GM19452 (cell line): ENCODE measurements around the gene CRIP1.

Experiments
- ATAC-seq: cut with Tn5 transposase; IDR thresholded peaks from one replicate; pipeline ENCODE4 v1.9.1; 2021; ENCODE audit not compliant: unreplicated experiment

The CRIP1 gene

DNA sequence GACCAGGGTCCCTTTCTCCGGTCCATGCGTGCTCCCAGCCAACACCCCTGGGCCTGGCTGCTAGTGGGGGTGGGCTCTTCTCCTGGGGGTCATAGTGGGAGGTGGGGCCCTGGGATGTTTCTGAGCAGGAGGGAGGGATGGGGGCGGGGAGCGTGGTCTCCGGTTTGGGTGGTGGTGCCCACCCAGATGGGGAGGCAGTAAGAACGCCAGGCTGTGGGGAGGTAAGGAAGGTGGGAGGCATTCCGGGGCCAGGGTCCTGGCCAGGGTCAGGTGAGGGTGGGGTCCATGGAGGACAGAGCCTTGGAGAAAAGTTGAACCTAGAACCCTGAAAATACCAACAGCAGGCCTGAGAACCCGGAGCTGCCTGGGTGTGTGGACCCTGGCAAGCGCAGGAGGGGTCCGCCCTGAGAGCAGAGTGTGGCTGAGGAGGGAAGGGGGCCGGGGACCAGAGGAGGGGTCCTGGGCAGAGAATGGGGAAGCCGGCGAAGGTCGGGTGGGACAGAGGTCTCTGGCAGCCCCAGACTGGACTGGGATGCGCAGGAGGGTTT lies 6.4 kb upstream of the CRIP1 start:
- no peak for ATAC-seq

DNA sequence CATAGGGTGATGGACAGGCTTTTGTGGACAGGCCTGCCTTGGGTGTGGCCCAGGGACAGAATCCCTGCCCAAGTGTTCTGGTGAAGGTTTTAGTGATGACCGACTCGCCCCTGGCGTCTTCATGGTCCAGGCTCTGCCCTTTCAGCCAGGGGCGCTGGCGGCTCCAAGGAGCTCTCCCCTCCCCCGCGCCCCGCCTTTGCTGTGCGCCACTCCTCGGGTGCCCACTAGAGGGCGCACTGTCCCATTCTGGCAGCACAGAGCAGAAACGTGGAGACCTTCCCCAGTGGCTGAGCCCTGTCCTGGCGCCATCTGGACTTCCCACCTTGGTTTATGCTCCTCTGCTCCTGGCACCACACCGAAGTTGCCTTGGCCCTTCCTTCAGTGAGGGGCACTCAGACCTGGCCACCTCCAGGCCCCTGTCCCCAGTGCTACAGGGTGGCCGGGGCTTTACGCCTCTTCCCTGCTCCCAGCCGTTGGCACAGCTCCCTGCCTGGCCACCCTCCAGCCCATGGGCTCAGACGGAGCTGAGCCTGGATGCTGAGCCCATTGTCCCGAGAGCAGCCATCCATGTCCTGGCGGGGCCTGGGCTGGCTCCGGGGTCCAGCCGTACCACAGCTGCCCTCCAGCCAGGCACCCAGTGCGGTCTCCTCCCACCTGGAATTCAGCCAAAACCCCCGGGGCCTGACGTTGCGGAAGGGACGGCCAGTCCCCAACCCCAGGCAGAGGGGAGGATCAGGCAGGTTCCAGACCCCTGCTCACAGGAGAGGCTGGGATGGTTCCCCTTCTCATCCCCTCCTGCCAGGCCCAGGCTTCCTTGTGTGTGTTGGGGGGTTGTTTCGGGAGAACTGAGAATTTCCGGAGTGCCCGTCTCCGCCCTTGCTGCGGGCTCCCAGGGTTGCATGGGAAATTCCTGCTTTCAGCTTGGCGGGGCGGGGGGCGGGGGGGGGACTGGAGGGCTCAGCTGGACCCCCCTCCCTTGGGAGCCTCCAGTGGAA lies 5.6 kb upstream of the CRIP1 start:
- ATAC-seq: peak; percentile 66

DNA sequence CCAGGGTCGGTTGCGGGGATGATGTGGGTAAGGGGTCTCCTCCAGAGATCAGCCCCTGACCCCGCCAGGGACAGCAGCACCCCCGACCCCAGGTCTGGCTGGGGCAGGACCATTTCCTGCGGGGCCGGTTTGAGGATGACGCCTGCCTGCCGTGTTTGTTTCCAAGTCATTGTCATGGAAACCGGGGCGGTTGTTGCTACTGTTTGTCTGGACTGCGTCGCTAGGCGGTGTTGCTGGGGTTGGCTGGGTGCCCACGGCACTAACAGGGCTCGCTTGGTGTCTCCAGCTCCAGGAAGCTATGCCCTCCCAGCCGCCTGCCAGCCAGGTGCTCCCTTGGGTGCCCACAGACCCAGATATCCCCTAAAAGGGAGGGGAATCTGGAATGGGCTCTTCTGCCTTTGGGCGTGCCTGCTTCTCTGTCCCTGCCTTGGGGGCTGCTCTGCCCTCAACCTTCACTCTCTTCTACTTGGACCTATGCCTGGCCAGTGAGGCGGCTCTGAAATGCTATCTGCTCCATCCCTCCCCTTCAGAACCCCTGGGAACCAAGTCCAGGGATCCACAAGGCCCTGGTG lies 4.7 kb upstream of the CRIP1 start:
- peak; percentile 54 for ATAC-seq

DNA sequence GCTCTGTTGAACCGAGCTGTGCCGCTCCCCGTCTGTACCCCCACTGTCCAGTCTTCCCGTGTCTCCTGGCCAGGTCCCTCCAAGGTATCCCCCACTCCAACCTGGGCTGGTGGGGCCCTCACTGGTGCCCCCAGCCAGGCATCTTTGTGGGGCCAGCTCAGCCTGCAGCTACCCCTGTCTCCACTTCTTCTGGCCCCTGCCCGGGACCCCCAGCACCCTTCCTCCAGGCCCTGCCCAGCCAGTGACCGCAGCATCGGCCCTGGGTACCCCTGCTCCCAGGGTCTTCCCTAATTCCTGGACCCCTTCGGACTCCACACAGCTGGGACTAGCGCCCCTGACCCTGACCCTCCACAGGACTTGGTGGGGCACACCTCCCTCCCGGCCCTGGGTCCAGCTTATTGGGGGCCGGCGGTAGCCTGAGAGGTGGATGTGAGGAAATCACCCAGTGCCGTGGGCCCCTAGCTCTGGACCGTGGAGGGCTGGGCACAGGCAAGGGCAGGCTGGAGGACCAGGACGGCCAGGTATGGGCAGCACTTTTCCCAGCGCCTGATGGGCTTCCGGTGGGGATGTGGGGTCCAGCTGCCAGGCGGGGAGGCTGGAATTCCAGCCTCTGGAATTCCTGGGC lies 4.1 kb upstream of the CRIP1 start:
- ATAC-seq: no peak

DNA sequence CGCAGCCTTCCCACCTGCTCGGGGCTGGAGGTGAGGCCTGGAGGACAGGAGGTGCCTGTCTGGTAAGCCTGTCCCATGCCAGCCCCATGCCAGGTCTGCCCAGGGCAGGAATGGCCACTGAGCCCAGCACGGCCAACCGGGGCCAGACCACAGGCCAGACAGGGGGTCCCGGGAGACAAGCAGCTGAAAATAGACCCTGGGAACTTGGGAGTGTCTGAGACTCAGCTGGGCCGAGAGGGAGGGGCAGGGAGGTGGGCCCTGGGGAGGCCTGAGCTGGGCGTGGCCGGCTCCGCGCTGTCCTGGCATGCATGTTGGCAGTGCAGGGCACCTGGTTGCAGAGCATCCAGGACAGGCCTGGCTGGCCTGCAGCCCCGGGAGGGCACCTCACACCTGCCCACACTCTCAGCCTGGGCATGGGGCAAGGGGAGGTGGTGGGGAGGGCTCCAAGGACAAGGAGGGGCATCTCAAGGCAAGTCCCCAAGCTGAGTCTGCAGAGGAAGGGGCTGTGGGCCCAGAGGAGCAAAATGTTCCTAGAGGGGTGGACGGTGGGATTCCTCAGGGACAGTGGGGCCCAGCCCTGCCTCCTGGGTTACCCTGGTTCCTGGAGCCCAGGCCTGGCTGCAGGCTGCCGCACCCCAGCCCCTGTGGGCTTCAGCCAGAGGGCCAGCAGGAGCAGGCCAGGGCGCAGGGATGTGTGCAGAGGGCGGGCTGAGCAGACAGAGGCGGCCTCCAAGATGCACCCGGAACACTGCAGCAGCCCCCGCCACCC lies 3.2 kb upstream of the CRIP1 start:
- ATAC-seq: no peak

DNA sequence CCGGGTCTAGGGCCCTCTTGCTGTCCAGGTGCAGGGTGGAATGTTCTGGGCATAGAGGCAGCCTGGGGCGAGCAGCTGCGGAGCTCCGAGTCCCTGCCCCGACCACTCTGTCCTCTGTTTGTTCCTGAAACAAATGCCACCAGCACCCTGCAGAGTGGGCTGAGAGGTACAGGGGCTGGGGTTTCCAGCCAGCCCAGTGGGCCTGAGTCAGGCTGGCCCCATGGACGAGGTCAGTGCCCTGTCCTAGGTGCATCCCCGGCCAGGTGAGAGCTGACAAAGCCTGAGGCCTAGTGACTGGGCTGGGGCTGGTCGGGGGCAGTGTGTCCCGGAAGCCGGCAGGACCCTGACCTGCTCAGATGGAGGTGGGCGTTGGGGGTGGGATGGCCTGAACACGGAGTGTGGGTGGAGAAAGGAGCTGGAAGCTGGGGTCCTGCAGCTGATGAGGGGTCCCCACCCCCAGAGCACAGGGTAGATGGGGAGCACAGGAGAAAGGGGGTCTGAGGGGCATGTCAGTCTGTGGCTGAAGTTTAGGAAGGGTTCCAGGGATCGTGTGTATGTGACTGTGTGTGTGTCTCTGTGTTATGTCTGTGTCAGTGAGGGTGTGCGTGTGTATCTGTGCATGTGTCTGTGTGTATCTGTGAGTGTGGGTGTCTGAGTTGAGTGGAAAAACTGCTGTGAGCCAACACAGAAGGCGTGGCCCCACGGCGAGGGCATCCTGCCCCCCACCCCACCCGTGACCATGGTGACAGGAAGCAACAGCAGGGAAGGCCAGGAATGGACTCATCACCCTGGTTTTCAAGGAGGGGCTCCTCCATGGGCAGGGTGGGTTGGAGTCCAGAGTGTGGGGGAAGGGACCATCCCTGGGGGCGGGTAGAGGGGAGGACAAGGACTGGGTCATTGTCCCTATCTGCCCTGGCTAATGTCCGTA lies 2.4 kb upstream of the CRIP1 start:
- no peak for ATAC-seq

DNA sequence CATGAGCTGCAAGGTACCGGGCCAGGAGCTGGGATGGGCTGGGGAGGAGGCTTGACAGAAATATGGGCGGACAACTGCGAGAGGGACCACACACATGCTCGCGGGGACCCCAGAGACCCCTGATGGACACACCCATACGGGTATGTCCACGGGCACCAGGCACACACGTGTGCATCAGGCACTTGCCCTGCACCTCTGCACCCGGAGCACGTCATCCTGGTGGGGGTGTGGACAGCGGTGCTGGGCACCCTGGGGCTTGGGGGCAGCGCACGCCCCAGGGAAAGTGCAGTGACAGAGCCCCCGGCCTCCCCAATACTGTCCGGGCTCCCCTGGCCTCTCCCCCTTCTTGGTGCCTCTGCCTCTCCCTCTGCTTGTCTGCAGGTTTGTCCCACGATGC lies 1.7 kb upstream of the CRIP1 start:
- no peak for ATAC-seq

DNA sequence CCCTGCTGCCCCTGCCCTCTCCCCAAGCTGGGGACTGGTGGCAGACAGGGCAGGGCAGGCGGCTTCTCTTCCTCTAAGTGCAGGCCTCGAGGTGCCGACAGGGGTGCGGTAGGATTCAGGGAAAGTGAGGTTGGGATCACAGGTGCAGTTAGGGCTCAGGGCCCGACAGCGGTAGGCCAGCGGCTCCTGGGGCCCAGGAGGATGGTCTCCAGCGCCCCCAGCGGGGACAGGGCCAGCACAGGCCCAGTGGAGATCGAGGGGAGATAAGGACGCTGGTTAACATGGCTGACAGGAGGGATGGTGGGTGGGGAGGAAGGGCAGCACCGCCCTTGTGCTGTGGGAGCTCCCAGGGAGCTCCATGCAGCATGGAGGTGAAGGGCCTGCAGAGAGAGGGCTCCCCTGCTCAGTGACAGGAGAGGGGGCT lies 935 bp upstream of the CRIP1 start:
- ATAC-seq: no peak

DNA sequence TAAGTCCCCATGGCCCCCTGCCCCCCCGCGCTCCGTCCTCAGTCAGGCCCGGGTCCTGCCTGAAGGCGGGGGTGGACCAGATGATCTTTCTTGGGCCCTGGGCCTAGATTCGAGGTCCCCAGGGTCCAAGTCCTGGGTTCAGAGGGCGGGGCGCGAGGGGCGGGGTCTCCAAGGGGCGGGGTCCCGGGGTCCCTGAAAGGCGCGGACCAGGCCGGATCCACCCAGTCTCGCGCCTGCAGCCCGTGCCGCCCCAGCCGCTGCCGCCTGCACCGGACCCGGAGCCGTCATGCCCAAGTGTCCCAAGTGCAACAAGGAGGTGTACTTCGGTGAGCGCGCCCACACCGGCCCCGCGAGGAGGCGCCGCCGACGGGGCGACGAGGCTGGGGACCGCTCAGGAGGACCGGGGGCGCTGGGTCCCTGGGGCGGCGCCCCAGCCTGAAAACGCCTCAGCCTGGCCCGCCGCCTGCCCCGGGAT lies 325 bp downstream of the CRIP1 start:
- ATAC-seq: no peak

DNA sequence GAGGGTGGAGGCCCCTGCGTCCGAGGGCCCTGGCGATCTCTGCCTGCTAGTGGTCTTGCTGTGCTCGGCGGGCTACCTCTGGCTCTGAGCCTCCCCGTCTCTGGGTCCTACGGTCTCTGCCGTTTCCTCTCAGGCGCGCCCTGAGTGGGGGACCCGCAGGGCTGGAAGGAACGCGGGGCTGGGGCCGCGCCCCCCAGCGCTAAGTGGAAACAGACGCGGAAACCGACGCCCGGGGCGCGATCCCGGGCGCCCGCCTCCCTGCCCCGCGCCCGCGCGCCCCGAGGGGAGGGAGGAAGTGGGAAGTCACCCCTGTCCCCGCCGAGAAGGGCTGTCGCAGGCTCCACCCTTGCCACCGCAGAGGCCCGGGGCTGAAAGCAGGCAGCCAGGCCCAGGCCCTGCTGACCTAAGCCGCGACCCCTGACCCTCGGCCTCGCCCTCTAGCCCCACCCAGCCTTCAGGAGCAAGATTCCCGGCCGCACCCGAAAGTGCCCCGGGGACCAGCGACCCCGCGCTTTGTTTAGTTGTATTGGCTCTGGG lies 831 bp downstream of the CRIP1 start:
- no peak for ATAC-seq

DNA sequence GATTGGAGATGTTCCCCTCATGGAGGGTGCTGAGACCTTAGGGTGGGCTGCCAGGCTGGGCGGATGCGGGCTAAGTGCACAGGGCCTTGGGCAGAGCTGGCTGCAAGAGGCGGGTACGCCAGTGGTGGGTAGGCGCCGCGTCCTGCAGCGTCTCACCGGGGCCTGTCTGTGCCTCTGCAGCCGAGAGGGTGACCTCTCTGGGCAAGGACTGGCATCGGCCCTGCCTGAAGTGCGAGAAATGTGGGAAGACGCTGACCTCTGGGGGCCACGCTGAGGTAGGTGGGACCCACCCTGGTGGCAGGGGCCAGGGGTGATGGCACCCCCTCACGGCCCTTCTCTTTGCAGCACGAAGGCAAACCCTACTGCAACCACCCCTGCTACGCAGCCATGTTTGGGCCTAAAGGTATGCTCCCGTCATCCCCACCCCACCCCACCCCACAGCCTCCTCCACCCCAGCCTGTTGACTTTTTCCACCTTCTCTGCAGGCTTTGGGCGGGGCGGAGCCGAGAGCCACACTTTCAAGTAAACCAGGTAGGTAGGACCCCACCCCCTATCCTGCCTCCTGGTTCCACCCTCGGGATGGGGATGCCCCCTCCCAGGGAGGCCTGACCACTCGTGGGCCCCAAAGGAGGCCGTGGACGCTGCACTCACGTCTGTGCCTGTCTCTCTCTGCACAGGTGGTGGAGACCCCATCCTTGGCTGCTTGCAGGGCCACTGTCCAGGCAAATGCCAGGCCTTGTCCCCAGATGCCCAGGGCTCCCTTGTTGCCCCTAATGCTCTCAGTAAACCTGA lies 1.5 kb downstream of the CRIP1 start:
- ATAC-seq: no peak

DNA sequence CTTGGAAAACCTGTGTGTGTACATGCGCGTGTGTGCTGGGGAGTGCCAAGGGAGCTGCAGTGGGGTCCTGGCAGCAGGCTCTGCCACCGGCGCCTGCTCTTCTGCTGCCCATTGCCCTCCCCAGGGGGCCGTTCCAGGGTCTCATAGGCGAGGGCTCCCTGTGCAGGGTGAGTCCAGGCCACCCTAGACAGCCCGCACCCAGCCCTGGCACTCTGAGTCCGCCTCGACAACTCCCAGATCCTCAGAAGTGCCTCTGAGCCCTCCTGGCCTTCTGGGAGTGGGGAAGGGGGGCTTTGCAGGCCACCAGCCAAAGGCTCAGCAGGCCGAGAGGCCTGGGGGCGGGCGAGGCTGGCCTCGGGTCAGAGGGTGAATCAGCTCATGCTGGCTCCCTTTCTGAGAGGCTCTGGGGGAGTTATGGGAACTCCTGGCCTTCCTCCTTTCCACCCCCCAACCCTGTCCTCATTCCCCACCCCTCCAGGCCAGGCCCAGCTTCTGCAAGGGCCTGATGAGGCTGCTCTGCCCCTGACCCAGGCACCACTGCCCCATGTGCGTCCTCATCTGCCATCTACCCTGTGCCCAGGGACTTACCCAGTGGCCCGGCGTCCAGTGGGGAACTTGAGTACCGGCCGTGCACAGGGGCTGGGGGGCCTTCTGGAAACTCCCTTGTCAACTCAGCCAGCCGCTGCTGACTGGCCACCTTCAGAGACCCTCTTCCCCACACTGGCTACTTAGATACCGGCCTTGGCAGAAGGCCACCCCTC lies 2.3 kb downstream of the CRIP1 start:
- ATAC-seq: no peak

DNA sequence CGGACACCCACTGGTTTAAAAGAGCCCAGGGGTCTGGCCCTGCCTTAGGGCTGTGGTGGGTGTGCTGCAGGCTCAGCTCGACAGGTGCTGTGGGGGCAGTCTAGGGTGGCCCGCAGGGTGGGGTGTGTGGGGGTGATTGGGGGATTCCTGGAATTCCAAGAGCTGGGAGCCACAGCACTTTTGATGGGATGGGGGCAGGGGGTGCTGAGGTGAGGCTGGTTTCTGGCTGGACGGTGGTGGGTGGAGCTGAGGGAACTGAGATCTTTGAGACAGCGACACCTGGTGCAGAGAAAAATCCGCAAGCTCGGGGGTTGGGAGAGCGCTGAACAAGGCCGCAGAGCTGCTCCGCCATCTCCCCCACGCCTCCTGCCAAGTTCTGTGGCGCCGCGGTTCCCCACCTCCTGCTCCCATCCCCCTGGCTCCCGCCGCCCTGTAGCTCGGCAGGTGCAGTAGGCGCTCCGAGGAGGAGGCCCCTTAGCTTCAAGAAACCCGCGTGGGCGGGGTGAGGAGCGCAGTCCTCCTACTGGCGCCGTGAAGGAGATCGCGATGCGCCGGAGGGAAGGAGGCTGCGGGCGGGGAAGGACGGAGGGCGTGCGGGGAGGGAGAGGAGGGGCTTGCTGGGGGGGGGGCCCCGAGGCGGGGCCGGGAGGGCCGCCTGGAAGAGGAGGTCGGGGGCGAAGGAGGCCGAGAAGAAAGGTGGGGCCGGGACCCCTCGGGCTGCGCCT lies 3.0 kb downstream of the CRIP1 start:
- no peak for ATAC-seq

DNA sequence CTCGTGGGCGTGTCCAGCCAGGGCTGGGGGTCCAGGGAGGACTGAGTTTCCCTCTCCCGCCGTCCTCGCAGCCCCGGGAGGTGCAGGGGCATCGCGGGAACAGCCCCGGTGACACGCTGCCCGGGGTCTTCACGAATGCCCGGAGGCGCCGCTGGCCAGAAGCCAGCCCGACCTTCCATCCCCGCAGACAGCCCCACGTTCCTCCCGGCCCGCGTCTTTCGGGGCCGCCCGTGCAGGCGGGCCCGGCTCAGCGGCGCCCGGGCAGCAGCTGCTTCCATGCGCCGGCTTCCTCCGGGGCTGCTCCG lies 3.5 kb downstream of the CRIP1 start:
- peak; percentile 2 for ATAC-seq

DNA sequence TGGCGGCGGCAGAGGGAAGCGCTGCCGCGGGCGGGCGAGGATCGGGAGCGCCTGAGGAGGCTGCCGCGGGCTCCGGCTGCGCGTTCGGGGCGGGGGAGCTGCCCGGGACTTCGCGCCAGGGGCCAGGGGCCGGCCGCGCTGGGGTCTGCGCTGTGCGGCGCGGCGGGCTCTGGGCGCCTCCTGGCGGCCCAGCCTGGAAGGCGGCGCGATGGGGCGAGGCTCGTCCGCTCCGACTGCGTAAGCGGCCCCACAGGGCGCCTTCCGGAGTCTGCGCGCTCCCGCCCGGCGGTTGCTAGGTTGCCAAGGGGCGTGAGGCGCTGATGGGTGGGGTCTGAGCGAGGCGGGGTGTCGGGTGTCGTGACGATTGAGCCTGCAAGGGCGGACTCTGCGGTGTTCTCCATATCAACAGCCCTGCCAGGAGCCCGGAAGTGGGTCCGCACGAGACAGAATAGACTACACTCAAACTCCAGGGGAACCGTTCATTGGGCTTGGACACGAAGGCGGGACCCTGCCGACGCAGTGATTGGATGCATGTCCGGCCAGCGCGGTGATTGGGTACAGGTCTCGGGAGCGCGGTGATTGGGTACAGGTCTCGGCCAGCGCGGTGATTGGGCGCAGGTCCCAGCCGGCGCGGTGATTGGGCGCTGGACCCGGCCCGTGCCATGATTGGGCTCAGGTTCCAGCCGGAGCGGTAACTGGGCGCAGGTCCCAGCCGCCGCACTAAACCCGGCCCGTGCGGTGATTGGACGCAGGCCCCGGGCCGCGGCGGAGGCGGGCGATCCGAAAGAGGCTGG lies 4.1 kb downstream of the CRIP1 start, which contains the start of gene TEDC1:
TSS of gene TEDC1 (plus strand) at position 675 of the 794 bp plus-strand sequence. CDS start 130 bp downstream, outside the sequence.
- ATAC-seq: peak; percentile 67

DNA sequence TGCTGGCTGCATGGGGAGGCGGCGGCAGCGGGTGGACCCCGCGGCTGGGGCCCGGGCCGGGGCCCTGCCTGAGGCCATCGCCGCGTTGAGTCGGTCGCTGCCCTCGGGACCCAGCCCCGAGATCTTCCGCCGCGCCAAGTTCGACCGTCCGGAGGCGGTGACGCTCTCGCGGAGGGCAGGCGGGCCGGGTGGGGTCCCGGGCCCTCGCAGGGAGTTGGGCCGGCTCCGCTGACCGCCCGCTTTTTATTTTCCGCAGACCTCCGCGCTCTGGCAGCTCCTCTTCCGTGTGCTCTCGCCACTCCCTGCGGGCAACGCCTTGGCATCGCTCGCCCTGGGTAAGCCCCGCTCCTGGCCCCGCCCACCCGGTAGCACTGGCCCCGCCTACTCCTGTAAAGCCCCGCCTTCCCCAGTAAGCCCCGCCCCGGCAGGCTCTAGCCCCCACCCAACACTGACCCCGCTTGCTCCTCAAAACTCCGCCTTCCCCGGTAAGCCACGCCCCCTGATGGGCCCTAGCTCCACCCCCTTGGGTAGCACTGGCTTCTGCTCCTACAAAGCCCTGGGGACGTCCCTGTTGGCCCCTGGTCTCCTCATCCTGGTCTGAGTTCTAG lies 4.8 kb downstream of the CRIP1 start:
- no peak for ATAC-seq
